ENCODE results near the gene SLC35F3.

DNA sequence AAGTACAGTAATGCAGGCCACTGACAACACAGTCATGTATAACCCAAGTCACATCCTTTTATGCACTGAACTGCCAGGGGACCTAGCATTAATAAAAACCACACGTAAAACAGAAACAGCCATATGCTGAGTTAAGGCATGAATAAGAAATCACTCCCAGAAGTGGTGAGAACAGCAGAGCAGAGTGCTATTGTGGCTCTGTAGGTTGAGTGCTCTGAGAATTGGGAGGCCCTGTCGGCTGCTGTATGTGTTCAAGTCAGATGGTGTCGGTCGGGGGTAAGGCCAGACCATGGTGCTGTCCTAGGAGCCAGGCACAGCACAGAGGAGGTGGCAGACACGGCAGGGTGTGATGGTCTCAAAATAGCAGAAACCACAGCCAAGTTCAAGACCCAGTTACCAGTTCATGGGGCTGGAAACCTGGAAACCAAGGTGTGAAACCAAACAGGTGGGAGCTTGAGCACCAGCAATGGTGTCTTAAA is 342.2 kb downstream of the SLC35F3 start:
- TF ChIP-seq, protein P1, sequence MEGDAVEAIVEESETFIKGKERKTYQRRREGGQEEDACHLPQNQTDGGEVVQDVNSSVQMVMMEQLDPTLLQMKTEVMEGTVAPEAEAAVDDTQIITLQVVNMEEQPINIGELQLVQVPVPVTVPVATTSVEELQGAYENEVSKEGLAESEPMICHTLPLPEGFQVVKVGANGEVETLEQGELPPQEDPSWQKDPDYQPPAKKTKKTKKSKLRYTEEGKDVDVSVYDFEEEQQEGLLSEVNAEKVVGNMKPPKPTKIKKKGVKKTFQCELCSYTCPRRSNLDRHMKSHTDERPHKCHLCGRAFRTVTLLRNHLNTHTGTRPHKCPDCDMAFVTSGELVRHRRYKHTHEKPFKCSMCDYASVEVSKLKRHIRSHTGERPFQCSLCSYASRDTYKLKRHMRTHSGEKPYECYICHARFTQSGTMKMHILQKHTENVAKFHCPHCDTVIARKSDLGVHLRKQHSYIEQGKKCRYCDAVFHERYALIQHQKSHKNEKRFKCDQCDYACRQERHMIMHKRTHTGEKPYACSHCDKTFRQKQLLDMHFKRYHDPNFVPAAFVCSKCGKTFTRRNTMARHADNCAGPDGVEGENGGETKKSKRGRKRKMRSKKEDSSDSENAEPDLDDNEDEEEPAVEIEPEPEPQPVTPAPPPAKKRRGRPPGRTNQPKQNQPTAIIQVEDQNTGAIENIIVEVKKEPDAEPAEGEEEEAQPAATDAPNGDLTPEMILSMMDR (IDR thresholded peaks at IDR 0.05), result no peak
- TF ChIP-seq POLR2AphosphoS5 (IDR thresholded peaks at IDR 0.05) (no peak), POLR2A (IDR thresholded peaks at IDR 0.05) (no peak), EP300 (IDR thresholded peaks at IDR 0.05) (no peak)
